ENCODE data around the gene BGLAP. TPM values are rescaled to one million over a fixed set of nuclear protein-coding genes. Genes with fewer than 3 reads are reported as not detected.
A peak's percentile ranks its signal among the peaks of the same experiment; 100 is the strongest.

The BGLAP gene
- total and polyA plus RNA-seq, 2 experiments from 2014 or later = 0.51 to 1.8 TPM

DNA sequence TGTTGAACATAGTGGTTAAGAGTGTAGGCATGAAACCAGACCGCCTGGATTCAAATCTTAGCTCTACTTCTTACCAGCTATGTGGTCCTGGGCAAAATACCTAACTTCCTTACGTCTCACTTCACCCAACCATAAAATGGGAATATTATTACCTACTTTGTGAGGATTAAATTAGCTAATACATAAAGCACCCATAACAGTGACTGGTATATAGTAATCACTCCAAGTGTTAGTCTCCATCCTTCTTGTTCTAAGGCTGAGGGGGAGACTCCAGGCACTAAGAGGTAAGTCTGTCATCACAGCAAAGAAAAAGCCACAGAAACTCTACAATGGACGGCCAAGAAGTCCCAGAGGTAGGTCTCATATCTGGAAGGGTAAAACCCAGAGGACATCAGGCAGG is 37.9 kb downstream of the BGLAP start:
- no peak for DNase-seq (ENCODE audit: low read depth in 1 of 2, low spot score in 1 of 2)
- H3K27ac ChIP-seq = no peak overlapping the region
- peaks cover 32% of the 10 kb centered on the region for H3K36me3 ChIP-seq

DNA sequence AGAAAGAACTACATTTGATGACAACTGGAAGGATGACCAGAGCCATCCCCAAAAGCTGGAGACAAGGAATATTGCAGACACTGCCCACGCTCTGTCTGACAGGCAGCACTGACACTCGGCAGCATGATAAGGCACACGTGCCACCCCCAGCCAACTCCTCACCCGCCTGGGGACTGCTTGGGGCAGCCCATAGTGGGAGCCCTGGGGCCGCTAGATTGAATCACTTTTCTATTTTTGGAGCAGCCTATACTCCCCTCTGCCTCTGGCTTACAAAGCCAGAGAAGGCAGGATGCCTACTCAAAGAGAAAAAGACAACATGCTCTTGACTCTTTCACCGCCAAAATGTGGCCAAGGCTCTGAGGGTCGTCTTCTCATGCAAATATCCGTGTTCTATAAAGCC is 39.3 kb downstream of the BGLAP start:
- peaks cover 19% of the 10 kb centered on the region for H3K4me1 ChIP-seq (ENCODE audit: low read depth)
- H3K27me3 ChIP-seq = no peaks in the 10 kb centered on the region
- TF ChIP-seq CTCF (IDR thresholded peaks at IDR 0.05; ENCODE audit: low read depth, low read length) = peak; percentile 17
- peaks cover 21% of the 10 kb centered on the region for H3K36me3 ChIP-seq
- H3K27ac ChIP-seq = peak overlapping the region; percentile 94
- peak overlapping the region; percentile 59 for H3K4me3 ChIP-seq
- no peaks in the 10 kb centered on the region for H3K9me3 ChIP-seq (ENCODE audit: low read depth)
- DNase-seq (ENCODE audit: low read depth in 1 of 2, low spot score in 1 of 2) = peak; percentile 53 to 86

More for the DNA sequence above, 37.9 kb downstream of the BGLAP start:
- no peaks in the 10 kb centered on the region for H3K9me3 ChIP-seq (ENCODE audit: low read depth)
- peaks cover 19% of the 10 kb centered on the region for H3K4me1 ChIP-seq (ENCODE audit: low read depth)
- H3K4me3 ChIP-seq = no peak overlapping the region
- TF ChIP-seq CTCF (IDR thresholded peaks at IDR 0.05; ENCODE audit: low read depth, low read length) = no peak
- no peaks in the 10 kb centered on the region for H3K27me3 ChIP-seq

- H3K27ac ChIP-seq = peak overlapping the region; percentile 94
- TF ChIP-seq CTCF (IDR thresholded peaks at IDR 0.05; ENCODE audit: low read depth, low read length) = no peak
- DNase-seq (ENCODE audit: low read depth in 1 of 2, low spot score in 1 of 2) = peak; percentile 12 to 31
- H3K27me3 ChIP-seq = no peaks in the 10 kb centered on the region
- H3K9me3 ChIP-seq (ENCODE audit: low read depth) = no peaks in the 10 kb centered on the region
- H3K4me3 ChIP-seq = peak overlapping the region; percentile 59
- H3K36me3 ChIP-seq = peaks cover 15% of the 10 kb centered on the region
- peaks cover 19% of the 10 kb centered on the region for H3K4me1 ChIP-seq (ENCODE audit: low read depth)
Measured at GRCh38 chr1:156281693-156282478, 39.9 kb downstream of the BGLAP start.

DNA sequence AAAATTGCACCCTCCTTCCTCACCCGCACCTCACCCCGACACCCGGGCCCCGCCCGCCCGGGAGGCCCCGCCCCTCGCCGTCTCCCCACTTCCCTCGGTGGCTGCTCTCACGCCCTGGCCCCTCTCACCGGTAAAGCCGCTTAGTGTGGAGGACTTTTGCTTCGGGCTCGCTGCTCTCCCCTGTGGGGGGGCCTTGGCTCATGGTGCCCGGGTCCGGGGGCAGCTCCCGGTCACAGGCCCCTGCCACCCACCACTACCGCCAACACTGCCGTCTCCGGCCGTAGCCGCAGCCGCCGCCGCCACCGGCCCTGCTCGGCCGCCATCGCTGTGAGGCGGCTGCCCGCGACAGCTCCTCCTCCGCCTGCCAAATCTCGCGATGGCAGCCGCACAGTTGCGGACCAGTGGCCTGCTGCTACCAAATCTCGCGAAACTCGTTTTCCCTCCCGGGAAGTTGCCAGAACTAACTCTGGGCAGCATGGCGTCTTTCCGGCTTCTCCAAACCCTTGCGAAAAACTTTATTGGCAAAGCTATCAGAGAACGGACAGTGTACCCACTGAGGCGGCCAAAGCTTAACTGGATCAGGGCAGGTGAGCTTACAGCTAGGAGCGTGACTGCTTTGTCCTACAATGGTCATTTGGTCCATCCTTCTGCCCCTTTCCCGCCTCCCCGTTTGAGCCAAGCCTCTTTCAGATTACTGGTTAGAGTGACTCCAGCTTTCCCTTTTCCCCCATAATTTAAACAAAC is 40.7 kb downstream of the BGLAP start, which contains the start of gene SMG5:
TSS of gene SMG5 (minus strand) at position 347 of the 744 bp plus-strand sequence. CDS start at position 202, 145 bp downstream.
- peaks cover 19% of the 10 kb centered on the region for H3K4me1 ChIP-seq (ENCODE audit: low read depth)
- H3K27ac ChIP-seq = peak within 1 kb of the TSS; percentile 94
- H3K9me3 ChIP-seq (ENCODE audit: low read depth) = no peaks in the 10 kb centered on the region
- no peaks in the 10 kb centered on the region for H3K27me3 ChIP-seq
- peak; percentile 99 for DNase-seq (ENCODE audit: low read depth in 1 of 2, low spot score in 1 of 2)
- no peak for TF ChIP-seq CTCF (IDR thresholded peaks at IDR 0.05; ENCODE audit: low read depth, low read length)
- H3K36me3 ChIP-seq = peaks cover 11% of the 10 kb centered on the region
- peak within 1 kb of the TSS; percentile 59 for H3K4me3 ChIP-seq

DNA sequence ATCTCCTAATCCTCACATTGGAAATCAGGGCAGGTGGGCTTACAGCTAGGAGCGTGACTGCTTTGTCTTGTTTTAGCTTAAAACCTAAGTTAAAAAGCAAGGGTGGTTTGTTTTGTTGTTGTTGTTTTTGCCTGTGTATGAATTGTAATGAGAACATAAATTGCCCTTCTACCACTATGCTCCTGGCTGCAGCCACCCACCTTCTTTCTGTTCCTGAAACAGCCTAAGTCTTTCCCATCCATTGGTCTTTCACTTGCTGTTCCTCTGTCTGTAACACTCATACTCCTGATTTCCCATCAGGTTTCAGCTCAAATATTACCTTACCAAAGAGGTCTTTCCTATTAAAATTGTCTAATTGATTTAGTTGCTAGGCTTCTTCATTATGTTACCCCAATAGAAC is 41.5 kb downstream of the BGLAP start:
- no peak for DNase-seq (ENCODE audit: low read depth in 1 of 2, low spot score in 1 of 2)
- H3K27ac ChIP-seq = peak overlapping the region; percentile 67
- no peak for TF ChIP-seq CTCF (IDR thresholded peaks at IDR 0.05; ENCODE audit: low read depth, low read length)
- peaks cover 19% of the 10 kb centered on the region for H3K4me1 ChIP-seq (ENCODE audit: low read depth)
- peaks cover 4% of the 10 kb centered on the region for H3K36me3 ChIP-seq
- peak overlapping the region; percentile 59 for H3K4me3 ChIP-seq
- no peaks in the 10 kb centered on the region for H3K27me3 ChIP-seq
- H3K9me3 ChIP-seq (ENCODE audit: low read depth) = no peaks in the 10 kb centered on the region

Data from cardiac muscle cell (in vitro differentiated cells and primary cell).